DMS53 treated with DMSO at 0.1 percent for 48 hours (cell line): ENCODE results near the gene CYP3A4.
"Not testable (repeated sequence)": the region's sequence is repeated elsewhere in the genome, so short reads cannot be mapped to it uniquely, and the experiment has no call there.

Source experiments
- DNase-seq: peaks from one replicate; lab custom pipeline; 2025; ENCODE audit not compliant: unreplicated experiment; lab: John Stamatoyannopoulos, UW

The CYP3A4 gene

DNA sequence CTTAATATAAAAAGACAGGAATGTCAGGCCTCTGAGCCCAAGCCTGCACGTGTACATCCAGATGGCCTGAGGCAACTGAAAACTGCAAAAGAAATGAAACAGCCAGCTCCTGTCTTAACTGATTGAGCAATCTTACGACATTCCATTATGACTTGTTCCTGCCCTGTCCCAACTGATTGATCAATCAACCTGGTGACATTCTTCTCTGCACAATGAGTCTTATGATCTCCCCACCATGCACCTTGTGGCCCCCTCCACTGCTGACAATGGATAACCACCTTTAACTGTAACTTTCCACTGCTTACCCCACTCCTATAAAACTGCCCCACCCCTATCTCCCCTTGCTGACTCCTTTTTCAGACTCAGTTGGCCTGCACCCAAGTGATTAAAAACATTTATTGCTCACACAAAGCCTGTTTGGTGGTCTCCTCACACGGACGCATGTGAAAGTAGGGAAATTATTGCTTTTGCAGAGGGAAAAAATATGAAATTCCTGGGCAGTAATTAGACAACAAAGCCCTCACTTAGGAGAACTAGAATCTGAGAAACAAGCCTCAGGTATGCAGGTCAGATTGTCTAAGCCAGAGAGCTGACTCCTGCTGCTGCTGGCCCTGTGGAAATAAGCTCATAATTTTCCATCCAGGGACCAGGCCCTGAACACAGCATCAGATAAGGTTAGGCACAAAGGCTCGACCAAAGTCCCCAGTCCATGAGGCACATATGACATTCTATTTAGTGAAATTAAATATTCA lies 54.3 kb downstream of the CYP3A4 start:
- DNase-seq = no peak

DNA sequence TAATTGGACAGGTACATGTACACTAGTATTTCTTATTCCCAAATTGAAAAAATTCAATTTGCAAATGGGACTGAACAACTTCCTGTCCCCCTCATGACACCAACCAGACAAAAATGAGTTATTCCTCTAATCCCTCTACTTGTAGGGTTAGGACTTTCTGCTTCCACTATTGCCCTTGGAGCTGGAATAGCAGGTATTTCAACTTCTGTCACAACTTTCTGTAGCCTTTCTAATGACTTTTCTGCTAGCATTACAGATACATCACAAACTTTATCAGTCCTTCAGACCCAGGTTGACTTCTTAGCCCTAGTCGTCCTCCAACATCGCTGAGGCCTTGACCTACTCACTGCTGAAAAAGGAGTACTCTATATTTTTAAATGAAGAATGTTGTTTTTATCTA lies 55.4 kb downstream of the CYP3A4 start:
- DNase-seq = no peak

GRCh38 chr7:99723201-99723600 lies 60.8 kb downstream of the CYP3A4 start:
- not testable (repeated sequence) for DNase-seq

DNA sequence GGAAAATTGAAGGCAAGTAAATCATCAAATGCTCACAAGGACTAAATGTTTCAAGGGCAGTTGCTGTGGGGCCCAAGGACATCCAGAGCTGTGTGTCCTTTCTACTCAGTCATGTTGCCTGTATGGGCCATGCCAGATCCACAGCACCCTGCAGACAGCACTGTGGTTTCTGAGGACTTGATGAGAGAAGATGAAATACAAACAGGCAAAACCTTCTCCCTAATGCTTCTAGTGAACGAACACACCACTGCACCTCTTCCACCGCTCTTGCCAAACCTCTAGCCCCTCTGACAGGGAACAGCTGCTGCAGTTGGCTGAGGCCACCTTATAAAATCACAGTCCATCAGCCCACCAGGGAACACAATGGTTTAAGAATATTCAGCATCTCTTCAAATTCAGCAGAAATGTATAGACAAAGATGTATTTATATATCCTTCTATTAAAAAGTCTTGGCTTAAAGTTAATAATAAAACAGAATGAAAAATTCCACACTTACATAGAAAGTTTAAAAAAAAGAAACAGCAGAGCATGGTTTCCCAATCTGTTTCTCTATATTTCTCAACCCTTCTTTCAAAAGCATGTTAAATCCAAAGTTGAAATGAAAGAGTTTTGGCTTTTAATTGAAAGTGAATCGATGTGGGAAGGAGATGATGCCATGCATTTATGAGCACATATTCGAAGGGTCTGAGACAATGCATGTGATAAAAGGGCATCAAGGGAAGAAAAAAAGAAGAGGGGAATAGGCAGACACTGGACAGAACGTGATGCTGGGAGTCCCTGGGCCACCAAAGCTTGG lies 63.0 kb downstream of the CYP3A4 start:
- no peak for DNase-seq

DNA sequence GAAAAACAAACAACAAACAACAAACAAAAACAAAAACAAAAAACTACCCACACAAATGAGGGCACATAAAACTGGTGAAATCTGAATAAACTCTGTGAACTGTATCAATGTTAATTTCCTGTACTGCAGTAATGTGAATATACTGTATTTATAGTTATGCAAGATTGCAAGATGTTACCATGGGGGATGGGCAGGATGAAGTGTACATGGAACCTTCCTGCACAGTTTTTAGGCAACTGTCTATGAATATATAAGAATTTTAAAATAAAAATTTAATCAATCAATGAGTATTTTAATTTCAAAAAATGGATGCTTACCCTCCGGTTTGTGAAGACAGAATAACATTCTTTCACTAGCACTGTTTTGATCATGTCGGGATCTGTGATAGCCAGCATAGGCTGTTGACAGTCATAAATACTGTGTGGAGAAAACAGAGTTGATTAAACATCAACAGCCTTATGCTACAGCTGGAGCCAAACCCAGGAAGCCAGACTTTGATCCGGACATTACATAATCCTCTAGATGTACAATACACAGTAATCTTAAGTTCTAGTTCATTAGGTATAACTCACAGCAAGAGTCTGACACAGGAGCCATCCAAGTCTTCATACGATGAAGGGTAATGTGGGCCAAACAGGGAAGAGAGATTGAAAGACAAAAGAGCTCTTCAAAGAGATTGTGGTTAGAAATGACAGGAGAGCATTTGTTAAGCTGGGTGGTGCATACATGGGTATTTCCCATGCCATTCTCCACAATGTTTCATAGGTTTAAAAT lies 63.8 kb downstream of the CYP3A4 start:
- DNase-seq = no peak

DNA sequence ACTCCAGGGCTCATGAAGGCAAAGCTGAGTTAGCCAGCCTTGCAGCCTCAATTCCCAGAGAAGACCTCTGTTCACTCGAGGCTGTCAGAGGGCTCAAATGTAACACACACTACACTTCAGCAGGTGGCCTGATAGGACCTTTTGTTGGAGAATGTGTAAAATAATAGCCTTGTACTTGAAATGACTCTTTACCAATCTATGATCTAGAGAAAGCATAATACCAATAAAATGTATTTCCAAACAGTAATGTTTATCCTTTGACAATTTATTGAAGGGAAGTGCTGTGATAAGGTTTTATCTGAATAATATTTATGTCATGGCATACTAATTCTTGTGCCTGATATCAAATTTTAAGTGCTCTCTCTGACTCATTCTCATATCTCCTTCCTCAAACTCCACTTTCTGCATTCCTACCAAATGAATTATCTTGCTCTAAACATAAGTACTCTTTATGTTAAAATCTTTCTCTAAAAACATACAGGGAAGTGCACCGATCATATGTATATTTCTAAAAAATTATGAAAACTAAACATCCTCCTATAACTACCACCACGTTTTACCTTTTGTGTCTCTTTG lies 69.9 kb downstream of the CYP3A4 start:
- no peak for DNase-seq

DNA sequence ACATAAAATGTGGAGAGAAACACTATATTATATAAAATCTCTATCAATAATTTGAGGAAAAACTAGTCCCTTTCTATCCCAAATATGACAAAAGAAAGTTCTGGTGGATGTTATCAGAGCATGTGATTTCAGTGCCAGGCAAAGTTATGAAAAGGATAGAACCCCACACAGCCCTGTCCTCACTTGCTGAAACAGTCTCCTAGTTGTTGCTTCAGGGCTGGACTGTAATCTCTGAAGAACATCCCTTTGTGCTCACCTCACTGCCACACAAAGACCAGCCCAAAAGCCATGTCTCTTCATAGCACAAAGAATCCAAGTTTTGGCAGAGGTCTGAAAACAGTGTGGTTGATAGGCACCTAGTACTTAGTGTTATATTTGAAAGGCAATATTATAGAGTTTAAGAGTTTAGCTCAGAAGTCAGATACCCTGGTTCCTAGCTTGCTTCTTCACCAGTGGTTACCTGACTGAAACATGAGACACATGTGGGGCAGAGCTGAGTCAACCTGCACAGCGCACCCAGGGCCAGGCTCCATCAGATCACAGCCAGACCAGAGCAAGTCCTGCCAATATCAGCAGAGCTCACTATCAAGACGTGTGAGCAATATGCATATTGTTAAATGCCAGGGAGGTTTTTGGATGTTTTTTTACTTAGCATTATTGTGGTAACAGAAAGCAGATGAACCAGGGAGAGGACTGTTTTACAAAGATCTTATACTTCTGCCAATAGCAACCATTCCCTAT lies 74.0 kb downstream of the CYP3A4 start:
- no peak for DNase-seq

DNA sequence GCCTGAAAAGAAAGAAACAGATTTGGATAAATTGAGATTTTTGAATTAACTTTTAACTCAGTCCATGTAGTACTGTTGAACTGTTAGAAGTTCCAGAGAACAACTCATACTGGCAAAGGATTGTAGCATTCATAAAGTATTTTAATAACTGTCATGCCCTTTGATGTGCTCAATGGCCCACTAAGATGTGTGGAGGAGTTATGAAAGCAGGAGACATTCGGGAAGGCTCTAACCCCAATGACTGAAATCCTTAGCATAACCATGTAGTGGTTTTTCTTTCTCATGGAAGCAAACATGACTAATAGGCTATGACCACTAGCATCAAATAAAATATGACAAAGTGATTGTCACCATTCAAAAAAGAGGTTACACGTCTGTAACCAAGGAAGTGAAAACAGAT lies 74.7 kb downstream of the CYP3A4 start:
- DNase-seq = no peak

- DNase-seq = no peak
Observed at GRCh38 chr7:99707096-99707495, 76.9 kb downstream of the CYP3A4 start.
